ENCODE results near the gene PI4K2A. TPM values are rescaled to one million over a fixed set of nuclear protein-coding genes. Genes with fewer than 3 reads are reported as not detected.

The PI4K2A gene
- total and polyA plus RNA-seq, 2 of the 13 experiments (the other 11 are each of a cell fraction or from before 2014, with no cell fraction given) = 10.9 to 14.3 TPM

DNA sequence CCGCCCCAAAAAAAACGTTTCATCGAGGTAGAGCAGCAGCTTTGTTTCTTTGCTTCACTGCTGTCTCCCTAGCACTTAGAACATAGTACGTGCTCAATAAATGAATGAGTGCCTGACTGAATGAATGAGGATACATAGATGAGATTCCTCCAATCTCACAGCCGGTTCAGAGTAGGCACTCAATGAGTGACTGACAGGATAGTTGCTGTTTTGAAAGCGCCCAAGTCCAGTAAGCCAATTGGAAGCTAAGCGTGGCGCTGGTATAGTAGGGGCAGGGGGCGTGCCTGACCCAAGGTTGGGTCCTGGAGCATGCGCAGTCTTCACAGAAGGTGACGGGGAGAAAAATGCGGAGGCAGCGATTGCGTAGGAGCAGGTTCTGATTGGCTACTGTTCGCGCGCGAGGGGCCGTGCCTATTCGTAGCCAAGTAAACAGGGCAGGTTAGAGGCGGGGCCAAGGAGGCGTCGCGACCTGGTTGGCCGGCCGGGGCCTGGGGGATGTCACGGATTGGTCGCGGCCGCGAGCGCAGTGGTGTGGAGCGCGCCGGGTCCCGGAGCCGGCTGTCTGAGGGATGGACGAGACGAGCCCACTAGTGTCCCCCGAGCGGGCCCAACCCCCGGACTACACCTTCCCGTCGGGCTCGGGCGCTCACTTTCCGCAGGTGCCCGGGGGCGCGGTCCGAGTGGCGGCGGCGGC lies at the start of gene PI4K2A (continued):
- TF ChIP-seq, protein P1, sequence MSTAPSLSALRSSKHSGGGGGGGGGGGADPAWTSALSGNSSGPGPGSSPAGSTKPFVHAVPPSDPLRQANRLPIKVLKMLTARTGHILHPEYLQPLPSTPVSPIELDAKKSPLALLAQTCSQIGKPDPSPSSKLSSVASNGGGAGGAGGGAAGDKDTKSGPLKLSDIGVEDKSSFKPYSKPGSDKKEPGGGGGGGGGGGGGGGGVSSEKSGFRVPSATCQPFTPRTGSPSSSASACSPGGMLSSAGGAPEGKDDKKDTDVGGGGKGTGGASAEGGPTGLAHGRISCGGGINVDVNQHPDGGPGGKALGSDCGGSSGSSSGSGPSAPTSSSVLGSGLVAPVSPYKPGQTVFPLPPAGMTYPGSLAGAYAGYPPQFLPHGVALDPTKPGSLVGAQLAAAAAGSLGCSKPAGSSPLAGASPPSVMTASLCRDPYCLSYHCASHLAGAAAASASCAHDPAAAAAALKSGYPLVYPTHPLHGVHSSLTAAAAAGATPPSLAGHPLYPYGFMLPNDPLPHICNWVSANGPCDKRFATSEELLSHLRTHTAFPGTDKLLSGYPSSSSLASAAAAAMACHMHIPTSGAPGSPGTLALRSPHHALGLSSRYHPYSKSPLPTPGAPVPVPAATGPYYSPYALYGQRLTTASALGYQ (CRISPR knock-in tag; IDR thresholded peaks at IDR 0.05) = no peak
- peak; percentile 59 for TF ChIP-seq HDAC1 (CRISPR knock-in tag; IDR thresholded peaks at IDR 0.05)
- no peak for TF ChIP-seq ZNF441 (CRISPR knock-in tag; IDR thresholded peaks at IDR 0.05; ENCODE audit: borderline replicate concordance)
- no peak for TF ChIP-seq ZNF615 (CRISPR knock-in tag; IDR thresholded peaks at IDR 0.05; ENCODE audit: borderline replicate concordance)
- peak; percentile 75 for TF ChIP-seq TGIF2 (CRISPR knock-in tag; IDR thresholded peaks at IDR 0.05)
- TF ChIP-seq, protein P2, sequence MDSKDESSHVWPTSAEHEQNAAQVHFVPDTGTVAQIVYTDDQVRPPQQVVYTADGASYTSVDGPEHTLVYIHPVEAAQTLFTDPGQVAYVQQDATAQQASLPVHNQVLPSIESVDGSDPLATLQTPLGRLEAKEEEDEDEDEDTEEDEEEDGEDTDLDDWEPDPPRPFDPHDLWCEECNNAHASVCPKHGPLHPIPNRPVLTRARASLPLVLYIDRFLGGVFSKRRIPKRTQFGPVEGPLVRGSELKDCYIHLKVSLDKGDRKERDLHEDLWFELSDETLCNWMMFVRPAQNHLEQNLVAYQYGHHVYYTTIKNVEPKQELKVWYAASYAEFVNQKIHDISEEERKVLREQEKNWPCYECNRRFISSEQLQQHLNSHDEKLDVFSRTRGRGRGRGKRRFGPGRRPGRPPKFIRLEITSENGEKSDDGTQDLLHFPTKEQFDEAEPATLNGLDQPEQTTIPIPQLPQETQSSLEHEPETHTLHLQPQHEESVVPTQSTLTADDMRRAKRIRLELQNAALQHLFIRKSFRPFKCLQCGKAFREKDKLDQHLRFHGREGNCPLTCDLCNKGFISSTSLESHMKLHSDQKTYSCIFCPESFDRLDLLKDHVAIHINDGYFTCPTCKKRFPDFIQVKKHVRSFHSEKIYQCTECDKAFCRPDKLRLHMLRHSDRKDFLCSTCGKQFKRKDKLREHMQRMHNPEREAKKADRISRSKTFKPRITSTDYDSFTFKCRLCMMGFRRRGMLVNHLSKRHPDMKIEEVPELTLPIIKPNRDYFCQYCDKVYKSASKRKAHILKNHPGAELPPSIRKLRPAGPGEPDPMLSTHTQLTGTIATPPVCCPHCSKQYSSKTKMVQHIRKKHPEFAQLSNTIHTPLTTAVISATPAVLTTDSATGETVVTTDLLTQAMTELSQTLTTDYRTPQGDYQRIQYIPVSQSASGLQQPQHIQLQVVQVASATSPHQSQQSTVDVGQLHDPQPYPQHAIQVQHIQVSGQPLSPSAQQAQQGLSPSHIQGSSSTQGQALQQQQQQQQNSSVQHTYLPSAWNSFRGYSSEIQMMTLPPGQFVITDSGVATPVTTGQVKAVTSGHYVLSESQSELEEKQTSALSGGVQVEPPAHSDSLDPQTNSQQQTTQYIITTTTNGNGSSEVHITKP (CRISPR knock-in tag; IDR thresholded peaks at IDR 0.05; ENCODE audit: low read depth) = no peak
- TF ChIP-seq, protein P3, sequence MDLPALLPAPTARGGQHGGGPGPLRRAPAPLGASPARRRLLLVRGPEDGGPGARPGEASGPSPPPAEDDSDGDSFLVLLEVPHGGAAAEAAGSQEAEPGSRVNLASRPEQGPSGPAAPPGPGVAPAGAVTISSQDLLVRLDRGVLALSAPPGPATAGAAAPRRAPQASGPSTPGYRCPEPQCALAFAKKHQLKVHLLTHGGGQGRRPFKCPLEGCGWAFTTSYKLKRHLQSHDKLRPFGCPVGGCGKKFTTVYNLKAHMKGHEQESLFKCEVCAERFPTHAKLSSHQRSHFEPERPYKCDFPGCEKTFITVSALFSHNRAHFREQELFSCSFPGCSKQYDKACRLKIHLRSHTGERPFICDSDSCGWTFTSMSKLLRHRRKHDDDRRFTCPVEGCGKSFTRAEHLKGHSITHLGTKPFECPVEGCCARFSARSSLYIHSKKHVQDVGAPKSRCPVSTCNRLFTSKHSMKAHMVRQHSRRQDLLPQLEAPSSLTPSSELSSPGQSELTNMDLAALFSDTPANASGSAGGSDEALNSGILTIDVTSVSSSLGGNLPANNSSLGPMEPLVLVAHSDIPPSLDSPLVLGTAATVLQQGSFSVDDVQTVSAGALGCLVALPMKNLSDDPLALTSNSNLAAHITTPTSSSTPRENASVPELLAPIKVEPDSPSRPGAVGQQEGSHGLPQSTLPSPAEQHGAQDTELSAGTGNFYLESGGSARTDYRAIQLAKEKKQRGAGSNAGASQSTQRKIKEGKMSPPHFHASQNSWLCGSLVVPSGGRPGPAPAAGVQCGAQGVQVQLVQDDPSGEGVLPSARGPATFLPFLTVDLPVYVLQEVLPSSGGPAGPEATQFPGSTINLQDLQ (CRISPR knock-in tag; IDR thresholded peaks at IDR 0.05) = no peak
- TF ChIP-seq ZFP36L2 (CRISPR knock-in tag; IDR thresholded peaks at IDR 0.05) = no peak
- no peak for TF ChIP-seq ZNF607 (CRISPR knock-in tag; IDR thresholded peaks at IDR 0.05; ENCODE audit: borderline replicate concordance)
- no peak for TF ChIP-seq U2AF2 (IDR thresholded peaks at IDR 0.05; ENCODE audit: low read depth, low read length)
- no peak for TF ChIP-seq ZNF567 (CRISPR knock-in tag; IDR thresholded peaks at IDR 0.05; ENCODE audit: borderline replicate concordance)
- no peak for TF ChIP-seq ZNF629 (CRISPR knock-in tag; conservative IDR thresholded peaks at IDR 0.05)
- no peak for TF ChIP-seq ATRX (CRISPR knock-in tag; IDR thresholded peaks at IDR 0.05; ENCODE audit: borderline replicate concordance)
- TF ChIP-seq ZNF251 (CRISPR knock-in tag; IDR thresholded peaks at IDR 0.05) = no peak
- TF ChIP-seq NONO (IDR thresholded peaks at IDR 0.05) = no peak
- peak; percentile 69; the same call in 1 of the 2 replicates for TF ChIP-seq NONO (CRISPR knock-in tag; conservative IDR thresholded peaks at IDR 0.05)
- TF ChIP-seq, protein P4, sequence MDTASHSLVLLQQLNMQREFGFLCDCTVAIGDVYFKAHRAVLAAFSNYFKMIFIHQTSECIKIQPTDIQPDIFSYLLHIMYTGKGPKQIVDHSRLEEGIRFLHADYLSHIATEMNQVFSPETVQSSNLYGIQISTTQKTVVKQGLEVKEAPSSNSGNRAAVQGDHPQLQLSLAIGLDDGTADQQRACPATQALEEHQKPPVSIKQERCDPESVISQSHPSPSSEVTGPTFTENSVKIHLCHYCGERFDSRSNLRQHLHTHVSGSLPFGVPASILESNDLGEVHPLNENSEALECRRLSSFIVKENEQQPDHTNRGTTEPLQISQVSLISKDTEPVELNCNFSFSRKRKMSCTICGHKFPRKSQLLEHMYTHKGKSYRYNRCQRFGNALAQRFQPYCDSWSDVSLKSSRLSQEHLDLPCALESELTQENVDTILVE (CRISPR knock-in tag; IDR thresholded peaks at IDR 0.05) = no peak
- TF ChIP-seq IRF2 (CRISPR knock-in tag; IDR thresholded peaks at IDR 0.05) = peak; percentile 46; the same call in 1 of the 2 replicates
- TF ChIP-seq SNAI1 (CRISPR knock-in tag; IDR thresholded peaks at IDR 0.05; ENCODE audit: borderline replicate concordance) = no peak
- TF ChIP-seq PHB2 (IDR thresholded peaks at IDR 0.05; ENCODE audit: partially characterized antibody) = no peak
- no peak for TF ChIP-seq MAF1 (CRISPR knock-in tag; IDR thresholded peaks at IDR 0.05; ENCODE audit: borderline replicate concordance)
- peak; percentile 37; the same call in 1 of the 2 replicates for TF ChIP-seq ATF7-NPFF (CRISPR knock-in tag; IDR thresholded peaks at IDR 0.05; ENCODE audit: low read depth)
